WI38 (cell line): ENCODE data around the gene CPNE7.

Experiments used
- H3K4me3 ChIP-seq: 2 replicates; pipeline ENCODE4 v1.5.1; 2011; ENCODE audit warnings: low read depth, mild to moderate bottlenecking, control low read depth, low read length
- CTCF ChIP-seq: IDR thresholded peaks from 2 replicates; pipeline ENCODE4 v1.5.1; 2012; ENCODE audit warnings: low read depth, mild to moderate bottlenecking, control low read depth, low read length

Gene CPNE7

GRCh38 chr16:89612415-89613166 lies 37.0 kb downstream of the CPNE7 start:
- H3K4me3 ChIP-seq, result no peak overlapping the region
- no peak for TF ChIP-seq CTCF

DNA sequence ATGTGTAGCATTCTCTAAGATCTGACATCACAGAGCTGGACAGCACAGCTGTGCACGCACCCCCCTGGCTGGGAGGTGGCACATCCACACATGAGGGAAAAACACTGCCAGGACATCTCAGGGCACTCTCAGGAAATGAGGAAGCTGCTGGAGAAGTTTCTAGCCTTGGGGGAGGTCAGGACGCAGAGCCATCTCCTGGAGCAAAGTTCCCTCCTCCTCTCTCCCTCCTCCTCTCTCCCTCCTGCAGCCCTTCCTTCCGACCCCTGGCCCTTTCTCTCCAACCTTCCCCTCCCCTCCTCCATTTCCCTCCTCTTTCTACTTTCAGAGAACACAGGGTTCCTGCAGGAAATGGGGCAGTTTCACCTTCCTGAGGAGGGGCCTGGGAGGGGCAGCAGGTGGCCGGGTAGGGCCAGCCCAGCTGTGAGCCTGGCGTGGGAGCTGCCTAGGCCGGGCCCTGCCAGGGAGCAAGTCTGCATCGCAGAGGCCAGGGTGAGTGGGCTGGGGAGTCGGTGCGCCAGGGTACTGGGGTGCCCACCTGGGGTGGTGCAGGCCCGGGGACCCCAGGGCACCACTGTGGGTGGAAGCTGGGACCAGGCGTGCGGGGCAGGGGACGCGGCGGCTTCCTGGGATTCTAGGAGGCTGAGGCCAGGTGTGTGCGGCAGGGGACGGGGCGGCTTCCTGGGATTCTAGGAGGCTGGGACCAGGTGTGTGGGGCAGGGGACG lies 37.8 kb downstream of the CPNE7 start, which contains the start of gene DPEP1:
Gene DPEP1 (plus strand): TSS at position 412 of the 723 bp plus-strand sequence. CDS start 16,769 bp downstream, outside the sequence.
- H3K4me3 ChIP-seq, result no peak within 1 kb of the TSS
- TF ChIP-seq CTCF, result no peak

- H3K4me3 ChIP-seq, result no peak overlapping the region
- TF ChIP-seq CTCF, result no peak
Measured at GRCh38 chr16:89613954-89614459, 38.4 kb downstream of the CPNE7 start.

DNA sequence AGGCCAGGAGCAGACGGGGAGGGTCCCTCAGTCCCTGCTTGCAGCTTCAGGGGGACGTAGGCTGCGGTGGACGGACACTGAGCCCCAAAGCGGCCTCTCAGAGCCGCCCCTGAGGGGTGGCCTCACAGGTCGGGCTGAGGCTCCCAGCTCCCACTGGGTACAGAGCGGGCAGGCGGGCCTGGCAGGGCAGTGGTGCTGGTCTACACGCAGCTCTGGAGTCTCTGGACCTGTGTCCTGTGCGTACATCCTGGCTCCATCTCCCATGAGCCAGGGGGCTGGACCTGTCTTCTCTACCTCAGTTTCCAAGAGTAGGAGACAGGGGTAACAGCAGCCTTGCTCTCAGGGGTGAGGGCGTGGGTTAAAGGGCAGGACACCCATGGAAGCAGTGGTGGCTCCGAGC lies 39.6 kb downstream of the CPNE7 start:
- TF ChIP-seq CTCF, result no peak
- H3K4me3 ChIP-seq, result no peak overlapping the region

DNA sequence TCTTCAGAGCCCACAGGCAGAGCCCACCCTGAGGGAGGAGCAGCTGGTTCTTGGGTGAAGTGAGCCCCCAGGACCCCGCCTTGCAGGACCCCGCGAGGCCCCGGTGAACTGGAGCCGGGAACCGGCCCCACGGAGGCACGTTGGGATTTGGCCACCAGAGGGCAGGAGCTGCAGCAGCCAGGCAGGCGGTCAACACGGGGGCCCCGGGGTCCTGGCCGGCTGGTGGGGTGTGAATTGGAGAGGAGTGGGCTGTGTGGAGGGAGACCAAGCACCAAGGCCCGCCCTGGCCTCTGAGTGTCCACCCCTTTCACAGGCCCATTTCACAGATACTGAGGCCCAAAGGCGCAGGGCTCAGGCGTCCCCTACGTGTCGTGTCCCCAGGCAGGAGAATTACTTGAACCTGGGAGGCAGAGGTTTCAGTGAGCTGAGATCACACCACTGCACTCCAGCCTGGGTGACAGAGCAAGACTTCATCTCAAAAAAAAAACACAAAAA lies 40.1 kb downstream of the CPNE7 start:
- TF ChIP-seq CTCF, result peak; percentile 51
- no peak overlapping the region for H3K4me3 ChIP-seq

GRCh38 chr16:89616623-89617022 lies 41.1 kb downstream of the CPNE7 start:
- TF ChIP-seq CTCF, result no peak

DNA sequence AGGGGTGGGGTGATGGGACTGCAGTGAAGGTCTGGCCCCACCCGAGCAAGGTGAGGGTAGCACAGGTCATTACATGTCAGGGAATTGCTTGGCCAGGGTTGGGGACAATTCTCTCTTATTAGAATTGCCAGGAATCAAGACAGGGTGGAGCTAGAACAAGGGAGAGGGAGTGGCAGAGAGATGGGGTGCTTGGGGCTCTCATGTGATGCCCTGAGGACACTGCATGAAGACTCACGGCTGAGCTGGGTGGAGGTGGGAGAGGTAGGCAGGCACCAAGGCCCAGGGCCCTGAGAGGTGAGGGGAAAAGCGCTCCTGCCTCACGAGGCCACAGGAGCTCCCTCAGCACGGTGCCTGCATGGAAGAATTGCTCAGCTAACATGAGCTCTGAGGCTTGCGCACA lies 41.5 kb downstream of the CPNE7 start:
- no peak overlapping the region for H3K4me3 ChIP-seq
- no peak for TF ChIP-seq CTCF

More at GRCh38 chr16:89616623-89617022, 41.1 kb downstream of the CPNE7 start:
- H3K4me3 ChIP-seq, result no peak overlapping the region
